HCT116 (cell line): ENCODE results near the gene IGF2R. TPM values are rescaled to one million over a fixed set of nuclear protein-coding genes. Genes with fewer than 3 reads are reported as not detected.

Experiments used
- ATAC-seq: fragments of 200-7000 bp; cut with Tn5 transposase; 2 replicates; pipeline ENCODE4 v1.9.1; 2020; ENCODE audit warnings: mild to moderate bottlenecking, moderate library complexity
- BruUV-seq: library from RNA; stranded (reverse); fragments of 400-500 nt; replicated peaks from 2 replicates; lab custom pipeline; 2021; lab: Mats Ljungman, UMichigan
- CTCF ChIA-PET: fragments of 300-600 bp; sonication (Branson Sonifier 250); formaldehyde crosslinking; loops from one replicate; lab custom pipeline; 2021; ENCODE audit warnings: antibody characterized with exemption; lab: Charles Lee
- POLR2A ChIA-PET: fragments of 300-600, 350-600 bp; sonication (Branson Sonifier 250); formaldehyde crosslinking; loops from one replicate; lab custom pipeline; 2021; ENCODE audit warnings: antibody characterized with exemption; lab: Charles Lee
- RAD21 ChIA-PET, 2 experiments: fragments of 300-600 bp; sonication (Branson Sonifier 250); formaldehyde crosslinking; loops; one replicate each; lab custom pipeline; 2023; ENCODE audit warnings: low total read pairs in 2 of 2; ENCODE audit not compliant: uncharacterized antibody in 2 of 2, unreplicated experiment in 2 of 2, low non-redundant PET in 1 of 2; lab: Charles Lee
- DNase-seq: peaks from one replicate; pipeline ENCODE4 v3.0.0-alpha.2; 2010; ENCODE audit warnings: low read depth, low spot score
- H2AFZ ChIP-seq: fragments of 200-600 bp; shearing (Covaris generic), sonication (generic); 2 replicates; pipeline ENCODE4 v1.6.1; 2017; ENCODE audit warnings: low read depth, mixed run types, mixed read lengths, antibody characterized with exemption, low read length; ENCODE audit not compliant: poor library complexity, severe bottlenecking
- H3K27ac ChIP-seq: 2 replicates; pipeline ENCODE4 v1.5.1; 2012; ENCODE audit warnings: low read depth, low read length
- H3K27me3 ChIP-seq: fragments of 200-600 bp; sonication (generic); 2 replicates; pipeline ENCODE4 v1.6.1; 2016; ENCODE audit warnings: mixed run types, low read length, mixed read lengths; ENCODE audit not compliant: insufficient read depth
- H3K36me3 ChIP-seq, 2 experiments: fragments of 200-500 bp in 1 of 2; fragments of 200-600 bp in 1 of 2; sonication (Bioruptor generic) in 1 of 2; sonication (generic) in 1 of 2; 2 replicates each; pipeline versions ENCODE4 v1.5.1 to v1.6.1; 2014 to 2016; ENCODE audit warnings: low read length in 2 of 2, inconsistent platforms in 1 of 2, mixed read lengths in 1 of 2, mixed run types in 1 of 2; ENCODE audit not compliant: insufficient read depth in 2 of 2, control insufficient read depth in 1 of 2
- H3K4me1 ChIP-seq, 2 experiments: fragments of 200-600 bp in 1 of 2; sonication (generic) in 1 of 2; 2 replicates each; pipeline versions ENCODE4 v1.5.1 to v1.6.1; 2012 to 2017; ENCODE audit warnings: low read length in 2 of 2, inconsistent platforms in 1 of 2, mild to moderate bottlenecking in 1 of 2, mixed read lengths in 1 of 2, mixed run types in 1 of 2, moderate library complexity in 1 of 2; ENCODE audit not compliant: insufficient read depth in 2 of 2, control insufficient read depth in 1 of 2
- H3K4me2 ChIP-seq: fragments of 200-600 bp; sonication (generic); 2 replicates; pipeline ENCODE4 v1.6.1; 2017; ENCODE audit warnings: mixed run types, low read length, mixed read lengths
- H3K4me3 ChIP-seq, 2 experiments: fragments of 200-600 bp in 1 of 2; sonication (generic) in 1 of 2; replicated peaks in 1 of 2; 2 replicates each; pipeline ENCODE4 v1.5.1; 2011 to 2016; ENCODE audit warnings: low read length in 2 of 2, control low read depth in 1 of 2, low read depth in 1 of 2, mild to moderate bottlenecking in 1 of 2, mixed read lengths in 1 of 2, mixed run types in 1 of 2
- H3K79me2 ChIP-seq: fragments of 200-600 bp; sonication (generic); 2 replicates; pipeline ENCODE4 v1.6.1; 2017; ENCODE audit warnings: mild to moderate bottlenecking, mixed run types, low read length, moderate library complexity, mixed read lengths; ENCODE audit not compliant: insufficient read depth
- H3K9ac ChIP-seq: fragments of 200-600 bp; sonication (generic); 2 replicates; pipeline ENCODE4 v1.6.1; 2016; ENCODE audit warnings: low read length, mixed read lengths
- H3K9me2 ChIP-seq: fragments of 200-600 bp; sonication (generic), shearing (Covaris generic); 2 replicates; pipeline ENCODE4 v1.6.1; 2017; ENCODE audit warnings: mixed run types, mild to moderate bottlenecking, moderate library complexity; ENCODE audit not compliant: insufficient read depth
- H3K9me3 ChIP-seq, 2 experiments: fragments of 200-500 bp in 1 of 2; fragments of 200-600 bp in 1 of 2; sonication (Bioruptor generic) in 1 of 2; sonication (generic) in 1 of 2; 2 replicates each; pipeline ENCODE4 v1.6.1; 2014 to 2017; ENCODE audit warnings: low read length in 2 of 2, mixed read lengths in 2 of 2, inconsistent platforms in 1 of 2, low read depth in 1 of 2, mild to moderate bottlenecking in 1 of 2, mixed run types in 1 of 2, moderate library complexity in 1 of 2; ENCODE audit not compliant: control insufficient read depth in 1 of 2, insufficient read depth in 1 of 2
- H4K20me1 ChIP-seq: fragments of 200-600 bp; sonication (generic), shearing (Covaris generic); 2 replicates; pipeline ENCODE4 v1.6.1; 2017; ENCODE audit warnings: mixed run types, mild to moderate bottlenecking, moderate library complexity; ENCODE audit not compliant: insufficient read depth
- CBX3 ChIP-seq: IDR thresholded peaks from 2 replicates; pipeline ENCODE4 v1.6.1; 2012; ENCODE audit warnings: low read depth
- CEBPB ChIP-seq: IDR thresholded peaks from 2 replicates; pipeline ENCODE4 v1.6.1; 2012; ENCODE audit warnings: low read depth
- ELF1 ChIP-seq: IDR thresholded peaks from 2 replicates; pipeline ENCODE4 v1.6.1; 2012; ENCODE audit warnings: low read depth, borderline replicate concordance
- EZH2 ChIP-seq: fragments of 200-600 bp; sonication (generic); IDR thresholded peaks from 2 replicates; pipeline ENCODE4 v1.6.1; 2017; ENCODE audit warnings: antibody characterized with exemption, mixed run types
- EZH2phosphoT487 ChIP-seq: fragments of 200-600 bp; IDR thresholded peaks from 2 replicates; pipeline ENCODE4 v1.6.1; 2018; ENCODE audit warnings: antibody characterized with exemption, borderline replicate concordance
- FOSL1 ChIP-seq: IDR thresholded peaks from 2 replicates; pipeline ENCODE4 v1.6.1; 2012; ENCODE audit warnings: low read depth
- JUND ChIP-seq: IDR thresholded peaks from 2 replicates; pipeline ENCODE4 v1.6.1; 2012
- POLR2A ChIP-seq: IDR thresholded peaks from 2 replicates; pipeline ENCODE4 v1.7.0; 2011; ENCODE audit warnings: borderline replicate concordance; ENCODE audit not compliant: insufficient read depth, insufficient read length; ENCODE audit errors: extremely low read depth
- POLR2AphosphoS5 ChIP-seq: IDR thresholded peaks from 2 replicates; pipeline ENCODE4 v1.6.1; 2011; ENCODE audit warnings: mild to moderate bottlenecking, low read depth, low read length, moderate library complexity
- RAD21 ChIP-seq: IDR thresholded peaks from 2 replicates; pipeline ENCODE4 v1.6.1; 2012; ENCODE audit warnings: low read depth, mild to moderate bottlenecking
- SIN3A ChIP-seq: IDR thresholded peaks from 2 replicates; pipeline ENCODE4 v1.6.1; 2012; ENCODE audit warnings: low read depth
- SP1 ChIP-seq: IDR thresholded peaks from 2 replicates; pipeline ENCODE4 v1.6.1; 2012; ENCODE audit warnings: low read depth
- SRF ChIP-seq: IDR thresholded peaks from 2 replicates; pipeline ENCODE4 v1.6.1; 2012; ENCODE audit warnings: low read depth
- TCF7L2 ChIP-seq: IDR thresholded peaks from 2 replicates; pipeline ENCODE4 v1.7.0; 2011; ENCODE audit warnings: borderline replicate concordance, inconsistent platforms; ENCODE audit not compliant: insufficient read depth, insufficient read length; ENCODE audit errors: extremely low read depth
- YY1 ChIP-seq: IDR thresholded peaks from 2 replicates; pipeline ENCODE4 v1.6.1; 2011; ENCODE audit warnings: low read length, low read depth, moderate library complexity, mild to moderate bottlenecking; ENCODE audit not compliant: insufficient replicate concordance; ENCODE audit errors: extremely low read depth
- ZNF274 ChIP-seq: fragments of 200-500 bp; sonication (Bioruptor generic); IDR thresholded peaks from 2 replicates; pipeline ENCODE4 v1.6.1; 2014; ENCODE audit warnings: mild to moderate bottlenecking, low read depth, low read length, inconsistent platforms
- intact Hi-C: fragments of 100-400 bp; cut with micrococcal nuclease; formaldehyde crosslinking; loops from 2 replicates; pipeline ENCODE4 v1.10.0; 2022
- total RNA-seq: library from RNA; stranded (reverse); gene quantifications from one replicate; pipeline ENCODE4 v1.2.1, GENCODE V29; 2021; ENCODE audit not compliant: unreplicated experiment
- TF ChIP-seq, protein P1 (sequence below): IDR thresholded peaks from 2 replicates; pipeline ENCODE4 v1.6.1; 2012
- TF ChIP-seq, protein P2 (sequence below): IDR thresholded peaks from 2 replicates; pipeline ENCODE4 v1.6.1; 2012; ENCODE audit warnings: low read depth
- TF ChIP-seq, protein P3 (sequence below): IDR thresholded peaks from 2 replicates; pipeline ENCODE4 v1.6.1; 2011; ENCODE audit warnings: mild to moderate bottlenecking, low read length, moderate library complexity; ENCODE audit not compliant: insufficient replicate concordance; ENCODE audit errors: extremely low read depth

IGF2R gene
- total RNA-seq, 1 experiment from 2014 or later: 37.0 TPM

DNA sequence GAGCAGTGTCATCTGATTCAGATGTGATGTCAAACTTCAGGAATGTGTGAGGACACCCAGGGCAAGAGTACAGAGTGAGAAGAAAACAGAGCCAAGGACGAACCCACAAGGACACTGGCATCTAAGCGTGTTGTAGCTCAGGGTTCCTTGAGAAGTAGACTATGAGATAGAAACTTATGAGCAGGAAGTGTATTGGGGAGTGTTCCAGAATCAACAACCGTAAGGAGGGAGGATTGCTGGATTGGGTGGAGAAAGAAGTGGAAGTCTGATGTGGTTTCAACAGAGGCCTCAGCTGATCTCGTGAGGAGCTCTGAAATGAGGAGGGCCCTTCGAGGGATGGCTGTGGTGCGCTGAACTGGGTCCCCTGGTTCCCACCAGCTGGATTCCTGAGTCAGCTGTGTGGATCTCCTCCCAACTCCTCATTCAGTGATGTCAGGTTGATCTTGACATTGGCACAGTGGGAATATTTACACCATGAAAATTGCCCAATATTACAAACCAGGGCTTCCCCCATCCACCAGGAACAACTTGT is 25.7 kb upstream of the IGF2R start:
- ChIA-PET POLR2A (no interaction called here), RAD21 (no interaction called here), CTCF (no interaction called here)
- Histone ChIP-seq H3K4me1 (no peaks in the 10 kb centered on the region), H3K9me3 (peaks cover 0 to 5% of the 10 kb centered on the region in 2 experiments; a peak in 2 of 4 replicates), H3K27ac (no peak overlapping the region), H3K9me2 (no peaks in the 10 kb centered on the region), H3K79me2 (no peaks in the 10 kb centered on the region), H3K36me3 (no peaks in the 10 kb centered on the region), H3K4me2 (no peak overlapping the region), H3K4me3 (no peak overlapping the region), H2AFZ (no peak overlapping the region), H3K9ac (no peak overlapping the region), H3K27me3 (no peaks in the 10 kb centered on the region), H4K20me1 (no peaks in the 10 kb centered on the region)
- intact Hi-C loops: no loop called here
- BruUV-seq: no TSS peak
- ATAC-seq (no peak), DNase-seq (no peak)
- no peak for TF ChIP-seq POLR2A
- TF ChIP-seq ELF1: no peak
- TF ChIP-seq, protein P1, sequence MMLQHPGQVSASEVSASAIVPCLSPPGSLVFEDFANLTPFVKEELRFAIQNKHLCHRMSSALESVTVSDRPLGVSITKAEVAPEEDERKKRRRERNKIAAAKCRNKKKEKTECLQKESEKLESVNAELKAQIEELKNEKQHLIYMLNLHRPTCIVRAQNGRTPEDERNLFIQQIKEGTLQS: no peak
- TF ChIP-seq EZH2phosphoT487: no peak
- TF ChIP-seq, protein P2, sequence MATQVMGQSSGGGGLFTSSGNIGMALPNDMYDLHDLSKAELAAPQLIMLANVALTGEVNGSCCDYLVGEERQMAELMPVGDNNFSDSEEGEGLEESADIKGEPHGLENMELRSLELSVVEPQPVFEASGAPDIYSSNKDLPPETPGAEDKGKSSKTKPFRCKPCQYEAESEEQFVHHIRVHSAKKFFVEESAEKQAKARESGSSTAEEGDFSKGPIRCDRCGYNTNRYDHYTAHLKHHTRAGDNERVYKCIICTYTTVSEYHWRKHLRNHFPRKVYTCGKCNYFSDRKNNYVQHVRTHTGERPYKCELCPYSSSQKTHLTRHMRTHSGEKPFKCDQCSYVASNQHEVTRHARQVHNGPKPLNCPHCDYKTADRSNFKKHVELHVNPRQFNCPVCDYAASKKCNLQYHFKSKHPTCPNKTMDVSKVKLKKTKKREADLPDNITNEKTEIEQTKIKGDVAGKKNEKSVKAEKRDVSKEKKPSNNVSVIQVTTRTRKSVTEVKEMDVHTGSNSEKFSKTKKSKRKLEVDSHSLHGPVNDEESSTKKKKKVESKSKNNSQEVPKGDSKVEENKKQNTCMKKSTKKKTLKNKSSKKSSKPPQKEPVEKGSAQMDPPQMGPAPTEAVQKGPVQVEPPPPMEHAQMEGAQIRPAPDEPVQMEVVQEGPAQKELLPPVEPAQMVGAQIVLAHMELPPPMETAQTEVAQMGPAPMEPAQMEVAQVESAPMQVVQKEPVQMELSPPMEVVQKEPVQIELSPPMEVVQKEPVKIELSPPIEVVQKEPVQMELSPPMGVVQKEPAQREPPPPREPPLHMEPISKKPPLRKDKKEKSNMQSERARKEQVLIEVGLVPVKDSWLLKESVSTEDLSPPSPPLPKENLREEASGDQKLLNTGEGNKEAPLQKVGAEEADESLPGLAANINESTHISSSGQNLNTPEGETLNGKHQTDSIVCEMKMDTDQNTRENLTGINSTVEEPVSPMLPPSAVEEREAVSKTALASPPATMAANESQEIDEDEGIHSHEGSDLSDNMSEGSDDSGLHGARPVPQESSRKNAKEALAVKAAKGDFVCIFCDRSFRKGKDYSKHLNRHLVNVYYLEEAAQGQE: no peak
- no peak for TF ChIP-seq RAD21
- no peak for TF ChIP-seq POLR2AphosphoS5
- TF ChIP-seq FOSL1: no peak
- TF ChIP-seq, protein P3, sequence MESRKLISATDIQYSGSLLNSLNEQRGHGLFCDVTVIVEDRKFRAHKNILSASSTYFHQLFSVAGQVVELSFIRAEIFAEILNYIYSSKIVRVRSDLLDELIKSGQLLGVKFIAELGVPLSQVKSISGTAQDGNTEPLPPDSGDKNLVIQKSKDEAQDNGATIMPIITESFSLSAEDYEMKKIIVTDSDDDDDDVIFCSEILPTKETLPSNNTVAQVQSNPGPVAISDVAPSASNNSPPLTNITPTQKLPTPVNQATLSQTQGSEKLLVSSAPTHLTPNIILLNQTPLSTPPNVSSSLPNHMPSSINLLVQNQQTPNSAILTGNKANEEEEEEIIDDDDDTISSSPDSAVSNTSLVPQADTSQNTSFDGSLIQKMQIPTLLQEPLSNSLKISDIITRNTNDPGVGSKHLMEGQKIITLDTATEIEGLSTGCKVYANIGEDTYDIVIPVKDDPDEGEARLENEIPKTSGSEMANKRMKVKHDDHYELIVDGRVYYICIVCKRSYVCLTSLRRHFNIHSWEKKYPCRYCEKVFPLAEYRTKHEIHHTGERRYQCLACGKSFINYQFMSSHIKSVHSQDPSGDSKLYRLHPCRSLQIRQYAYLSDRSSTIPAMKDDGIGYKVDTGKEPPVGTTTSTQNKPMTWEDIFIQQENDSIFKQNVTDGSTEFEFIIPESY: no peak
- no peak for TF ChIP-seq YY1
- TF ChIP-seq CEBPB: no peak
- no peak for TF ChIP-seq ZNF274
- TF ChIP-seq JUND: no peak
- TF ChIP-seq SRF: no peak
- TF ChIP-seq CBX3: no peak
- TF ChIP-seq TCF7L2: no peak
- no peak for TF ChIP-seq SP1
- TF ChIP-seq EZH2: no peak
- TF ChIP-seq SIN3A: no peak
